Ascending aorta (tissue), 2 donors: ENCODE data around the gene NUP43. TPM values are rescaled to one million over a fixed set of nuclear protein-coding genes. Genes with fewer than 3 reads are reported as not detected.
A peak's percentile ranks its signal among the peaks of the same experiment; 100 is the strongest.

Source experiments
- DNase-seq, 2 donors: peaks; one replicate each; pipeline ENCODE4 v3.0.0-alpha.2; 2019; ENCODE audit warnings: low spot score in 2 of 2
- H3K27ac ChIP-seq, 2 donors: fragments of 200-600 bp; sonication (generic); one replicate each; pipeline ENCODE4 v1.5.1; 2016 to 2017; ENCODE audit warnings: mild to moderate bottlenecking in 1 of 2
- H3K27me3 ChIP-seq: fragments of 200-600 bp; sonication (generic); one replicate; pipeline ENCODE4 v1.5.1; 2017
- H3K36me3 ChIP-seq, 2 donors: fragments of 200-600 bp; sonication (generic); one replicate each; pipeline ENCODE4 v1.5.1; 2016
- H3K4me1 ChIP-seq, 2 donors: fragments of 200-600 bp; sonication (generic); one replicate each; pipeline ENCODE4 v1.5.1; 2016 to 2017; ENCODE audit warnings: mild to moderate bottlenecking in 1 of 2
- H3K4me3 ChIP-seq, 2 donors: fragments of 200-600 bp; sonication (generic); one replicate each; pipeline ENCODE4 v1.5.1; 2016 to 2017; ENCODE audit warnings: mild to moderate bottlenecking in 1 of 2
- H3K9me3 ChIP-seq, 2 donors: fragments of 200-600 bp; sonication (generic); one replicate each; pipeline ENCODE4 v1.5.1; 2016
- intact Hi-C: fragments of 100-400 bp; cut with DNase I; formaldehyde crosslinking; loops from one replicate; pipeline ENCODE4 v1.15.1; 2023
- total RNA-seq: library from RNA; depleted of rRNA; stranded (reverse); fragments of >200 nt; gene quantifications from one replicate; pipeline ENCODE4 v1.1.0, GENCODE V29; 2016
- TF ChIP-seq, protein P1 (sequence below), 3 experiments: fragments of 200-600 bp in 2 of 3; fragments of 450-650 bp in 1 of 3; sonication (generic) in 2 of 3; IDR thresholded peaks; one replicate each; pipeline ENCODE4 v1.5.1; 2016 to 2019; ENCODE audit warnings: antibody characterized with exemption in 3 of 3, mild to moderate bottlenecking in 1 of 3, moderate library complexity in 1 of 3

Gene NUP43
- total RNA-seq, 1 donor from 2014 or later: 2.9 TPM

DNA sequence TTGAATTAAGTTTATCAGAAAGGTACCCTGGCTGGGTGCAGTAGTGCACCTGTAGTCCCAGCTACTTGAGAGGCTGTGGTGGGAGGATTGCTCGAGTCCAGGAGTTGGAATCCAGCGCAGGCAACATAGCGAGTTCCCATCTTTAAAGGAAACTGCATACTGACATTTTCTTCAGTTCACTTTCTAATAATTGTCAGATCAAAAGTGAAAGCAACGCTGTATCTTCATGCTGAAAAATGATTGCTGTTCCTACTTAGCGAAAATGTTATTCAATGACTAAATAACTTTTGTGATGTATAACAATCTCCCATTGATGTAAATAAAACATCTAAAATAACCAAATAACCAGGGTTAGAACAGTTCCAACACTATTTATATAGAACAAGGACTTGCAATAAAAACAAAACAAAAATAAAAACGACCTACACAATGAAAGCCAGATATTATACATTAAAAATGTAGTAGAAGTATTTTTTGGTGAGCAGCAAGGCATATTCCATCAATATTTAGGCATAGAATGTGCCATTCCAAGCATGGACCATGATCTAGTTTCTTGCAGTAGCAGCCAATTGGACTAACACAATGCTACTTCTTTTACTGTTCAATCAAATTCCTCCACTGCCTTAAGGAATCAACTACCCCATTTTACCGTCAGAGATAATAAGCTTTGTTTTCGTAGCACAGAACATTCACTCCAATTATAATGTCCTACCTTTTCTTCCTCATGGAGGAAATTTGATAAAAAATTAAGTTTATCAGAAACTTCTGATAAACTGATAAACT is 30.0 kb downstream of the NUP43 start:
- TF ChIP-seq, protein P1, sequence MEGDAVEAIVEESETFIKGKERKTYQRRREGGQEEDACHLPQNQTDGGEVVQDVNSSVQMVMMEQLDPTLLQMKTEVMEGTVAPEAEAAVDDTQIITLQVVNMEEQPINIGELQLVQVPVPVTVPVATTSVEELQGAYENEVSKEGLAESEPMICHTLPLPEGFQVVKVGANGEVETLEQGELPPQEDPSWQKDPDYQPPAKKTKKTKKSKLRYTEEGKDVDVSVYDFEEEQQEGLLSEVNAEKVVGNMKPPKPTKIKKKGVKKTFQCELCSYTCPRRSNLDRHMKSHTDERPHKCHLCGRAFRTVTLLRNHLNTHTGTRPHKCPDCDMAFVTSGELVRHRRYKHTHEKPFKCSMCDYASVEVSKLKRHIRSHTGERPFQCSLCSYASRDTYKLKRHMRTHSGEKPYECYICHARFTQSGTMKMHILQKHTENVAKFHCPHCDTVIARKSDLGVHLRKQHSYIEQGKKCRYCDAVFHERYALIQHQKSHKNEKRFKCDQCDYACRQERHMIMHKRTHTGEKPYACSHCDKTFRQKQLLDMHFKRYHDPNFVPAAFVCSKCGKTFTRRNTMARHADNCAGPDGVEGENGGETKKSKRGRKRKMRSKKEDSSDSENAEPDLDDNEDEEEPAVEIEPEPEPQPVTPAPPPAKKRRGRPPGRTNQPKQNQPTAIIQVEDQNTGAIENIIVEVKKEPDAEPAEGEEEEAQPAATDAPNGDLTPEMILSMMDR (IDR thresholded peaks at IDR 0.05): no peak
- Histone ChIP-seq H3K4me3 (peak overlapping the region; percentile 97), H3K27ac (peak overlapping the region; percentile 100), H3K4me1 (peaks cover 4 to 20% of the 10 kb centered on the region in 2 donors), H3K27me3 (no peaks in the 10 kb centered on the region), H3K9me3 (no peaks in the 10 kb centered on the region), H3K36me3 (no peaks in the 10 kb centered on the region)
- DNase-seq: no peak
- intact Hi-C loops: loop anchor here (2.0 to 5.0 kb wide), 3 partner anchors 68 to 169 kb away; partner anchors contain the start of genes GINM1, KATNA1 and PPIL4

DNA sequence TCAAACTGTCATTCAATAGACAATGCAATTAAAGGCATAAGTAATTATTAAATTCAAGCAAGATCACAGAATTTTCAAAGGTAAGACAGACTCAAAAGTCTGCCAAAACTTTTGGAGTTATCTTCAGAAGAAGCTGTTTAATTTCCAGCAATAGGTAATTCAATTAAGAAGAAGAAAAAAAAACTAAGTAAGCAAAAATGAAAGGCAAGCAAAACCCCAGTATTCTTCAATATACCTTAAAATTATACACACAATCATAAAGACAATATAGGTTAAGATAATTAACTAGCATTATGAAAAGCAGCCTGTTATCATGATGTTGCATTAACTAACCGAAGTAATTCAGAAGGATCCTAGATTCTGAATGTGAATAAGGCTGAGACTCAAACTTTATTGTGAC is 31.9 kb downstream of the NUP43 start:
- no peak for DNase-seq
- TF ChIP-seq, protein P1 (IDR thresholded peaks at IDR 0.05): no peak
- H3K27ac ChIP-seq: no peak overlapping the region
- H3K4me1 ChIP-seq: peaks cover 4 to 20% of the 10 kb centered on the region in 2 donors
- no peaks in the 10 kb centered on the region for H3K27me3 ChIP-seq
- H3K36me3 ChIP-seq: no peaks in the 10 kb centered on the region
- intact Hi-C loops: no loop called here
- no peaks in the 10 kb centered on the region for H3K9me3 ChIP-seq
- H3K4me3 ChIP-seq: no peak overlapping the region

DNA sequence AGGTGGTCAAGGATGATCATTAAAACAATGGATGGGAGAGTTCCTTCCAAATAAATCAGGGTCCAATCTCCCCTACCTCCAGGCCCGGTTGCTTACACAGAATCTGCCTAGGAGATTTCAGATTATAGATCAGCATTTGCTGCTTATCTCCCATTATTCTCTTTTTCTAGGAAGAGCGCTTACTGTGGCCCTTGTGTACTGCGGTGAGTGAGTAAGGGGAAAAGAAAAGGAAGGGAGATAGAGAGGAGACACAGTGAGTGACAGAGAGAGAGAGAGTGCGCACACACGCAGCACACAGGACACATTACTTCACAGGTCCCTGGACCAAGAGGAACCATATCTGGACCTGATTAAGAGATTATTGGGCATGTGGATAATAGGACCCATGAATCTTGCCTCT is 34.6 kb downstream of the NUP43 start:
- Histone ChIP-seq H3K27ac (no peak overlapping the region), H3K9me3 (no peaks in the 10 kb centered on the region), H3K27me3 (no peaks in the 10 kb centered on the region), H3K4me3 (no peak overlapping the region), H3K36me3 (no peaks in the 10 kb centered on the region), H3K4me1 (peaks cover 4 to 20% of the 10 kb centered on the region in 2 donors)
- intact Hi-C loops: no loop called here
- DNase-seq: no peak
- TF ChIP-seq, protein P1 (IDR thresholded peaks at IDR 0.05): no peak

DNA sequence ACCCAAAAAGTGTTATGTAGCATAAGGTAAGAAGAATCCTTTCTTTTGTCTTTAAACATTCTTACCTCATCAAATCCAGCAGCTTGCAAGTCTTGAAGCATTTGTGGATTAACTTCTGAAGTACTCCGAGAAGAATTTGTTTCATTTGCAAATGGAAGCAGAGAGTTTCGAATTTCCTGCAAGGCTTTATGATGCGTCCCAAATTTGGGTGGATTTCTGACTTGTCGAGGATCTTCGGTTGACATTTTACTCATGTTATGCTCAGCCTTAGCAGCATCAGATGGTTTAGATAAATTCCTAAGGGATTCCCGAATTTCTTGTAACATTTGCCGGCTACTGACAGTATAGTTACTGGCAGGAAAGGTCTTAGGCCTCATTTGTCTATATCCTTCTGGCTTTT is 44.6 kb downstream of the NUP43 start:
- no peaks in the 10 kb centered on the region for H3K9me3 ChIP-seq
- H3K36me3 ChIP-seq: peaks cover 0 to 12% of the 10 kb centered on the region in 2 donors
- DNase-seq: no peak
- peaks cover 0 to 13% of the 10 kb centered on the region in 2 donors for H3K4me1 ChIP-seq
- no peaks in the 10 kb centered on the region for H3K27me3 ChIP-seq
- H3K4me3 ChIP-seq: no peak overlapping the region
- intact Hi-C loops: no loop called here
- no peak overlapping the region for H3K27ac ChIP-seq
- TF ChIP-seq, protein P1 (IDR thresholded peaks at IDR 0.05): no peak

DNA sequence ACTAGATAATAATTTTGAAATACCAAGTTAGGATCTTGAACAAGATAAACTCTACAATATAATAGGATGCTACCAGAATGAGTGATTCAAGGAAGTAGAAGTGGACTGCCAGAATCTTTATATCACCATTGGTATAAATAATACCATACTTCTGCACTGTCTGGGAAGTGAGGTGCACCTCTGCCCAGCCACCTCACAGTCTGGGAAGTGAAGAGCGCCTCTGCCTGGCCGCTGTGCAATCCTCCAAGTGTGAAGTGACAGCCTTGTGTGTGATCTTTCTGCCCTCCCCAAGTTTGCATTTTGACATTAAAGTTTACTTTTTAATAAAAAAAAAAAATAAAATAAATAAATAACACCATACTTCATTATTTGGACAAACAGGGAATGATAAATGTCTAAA is 47.2 kb downstream of the NUP43 start:
- Histone ChIP-seq H3K36me3 (peaks cover 3 to 12% of the 10 kb centered on the region in 2 donors), H3K4me1 (peaks cover 0 to 13% of the 10 kb centered on the region in 2 donors), H3K27ac (no peak overlapping the region), H3K9me3 (no peaks in the 10 kb centered on the region), H3K27me3 (no peaks in the 10 kb centered on the region), H3K4me3 (no peak overlapping the region)
- TF ChIP-seq, protein P1 (IDR thresholded peaks at IDR 0.05): no peak
- intact Hi-C loops: no loop called here
- DNase-seq: no peak
